HG03378 (cell line): ENCODE measurements around the gene CAPN15.
A peak's percentile ranks its signal among the peaks of the same experiment; 100 is the strongest.
"Not testable (repeated sequence)": the region's sequence is repeated elsewhere in the genome, so short reads cannot be mapped to it uniquely, and the experiment has no call there.

Experiments
- ATAC-seq: cut with Tn5 transposase; IDR thresholded peaks from one replicate; pipeline ENCODE4 v1.9.1; 2021; ENCODE audit warnings: mild to moderate bottlenecking, moderate library complexity; ENCODE audit not compliant: unreplicated experiment

The CAPN15 gene

GRCh38 chr16:588889-589657 is 61.6 kb downstream of the CAPN15 start:
- ATAC-seq = peak; percentile 71

GRCh38 chr16:589658-590187 is 62.2 kb downstream of the CAPN15 start, which contains the start of gene RAB40C:
Gene RAB40C (plus strand): TSS chr16:590066. CDS start chr16:590292, 226 bp downstream.
- peak; percentile 65 for ATAC-seq

- ATAC-seq = no peak
Observed at GRCh38 chr16:590188-590814, 62.8 kb downstream of the CAPN15 start.

GRCh38 chr16:590815-591200 is 63.3 kb downstream of the CAPN15 start:
- no peak for ATAC-seq

GRCh38 chr16:591231-591630 is 63.7 kb downstream of the CAPN15 start:
- no peak for ATAC-seq

DNA sequence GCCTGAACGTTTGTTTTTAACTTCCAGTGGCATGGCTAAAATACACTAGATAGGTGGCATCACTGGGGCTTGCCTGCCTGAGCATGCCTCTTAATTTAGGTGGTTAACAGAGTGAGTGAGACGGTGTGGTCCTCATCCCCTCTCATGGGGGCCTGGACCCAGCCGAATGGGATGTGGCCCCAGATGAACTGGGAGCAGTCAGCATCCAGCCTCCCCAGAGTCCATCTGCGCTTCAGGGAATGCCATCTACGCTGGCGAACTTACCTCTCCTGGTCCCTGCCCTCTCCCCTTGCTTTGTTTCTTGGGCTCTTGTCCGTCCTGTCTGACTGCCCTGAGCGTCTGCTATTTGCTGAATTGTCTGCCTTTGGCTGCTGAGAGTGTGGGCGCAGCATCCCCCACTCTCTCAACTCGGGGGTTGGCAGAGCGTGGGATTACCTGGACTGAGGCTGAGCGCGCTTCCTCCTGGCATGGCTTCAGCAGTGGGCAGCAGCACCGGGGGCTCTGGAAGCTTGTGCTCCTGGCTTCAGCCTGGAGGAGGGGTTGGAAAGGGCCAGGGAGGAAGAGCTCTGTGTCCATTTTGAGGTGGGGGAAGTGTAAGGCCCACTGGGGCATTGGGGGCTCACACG is 64.5 kb downstream of the CAPN15 start:
- no peak for ATAC-seq

DNA sequence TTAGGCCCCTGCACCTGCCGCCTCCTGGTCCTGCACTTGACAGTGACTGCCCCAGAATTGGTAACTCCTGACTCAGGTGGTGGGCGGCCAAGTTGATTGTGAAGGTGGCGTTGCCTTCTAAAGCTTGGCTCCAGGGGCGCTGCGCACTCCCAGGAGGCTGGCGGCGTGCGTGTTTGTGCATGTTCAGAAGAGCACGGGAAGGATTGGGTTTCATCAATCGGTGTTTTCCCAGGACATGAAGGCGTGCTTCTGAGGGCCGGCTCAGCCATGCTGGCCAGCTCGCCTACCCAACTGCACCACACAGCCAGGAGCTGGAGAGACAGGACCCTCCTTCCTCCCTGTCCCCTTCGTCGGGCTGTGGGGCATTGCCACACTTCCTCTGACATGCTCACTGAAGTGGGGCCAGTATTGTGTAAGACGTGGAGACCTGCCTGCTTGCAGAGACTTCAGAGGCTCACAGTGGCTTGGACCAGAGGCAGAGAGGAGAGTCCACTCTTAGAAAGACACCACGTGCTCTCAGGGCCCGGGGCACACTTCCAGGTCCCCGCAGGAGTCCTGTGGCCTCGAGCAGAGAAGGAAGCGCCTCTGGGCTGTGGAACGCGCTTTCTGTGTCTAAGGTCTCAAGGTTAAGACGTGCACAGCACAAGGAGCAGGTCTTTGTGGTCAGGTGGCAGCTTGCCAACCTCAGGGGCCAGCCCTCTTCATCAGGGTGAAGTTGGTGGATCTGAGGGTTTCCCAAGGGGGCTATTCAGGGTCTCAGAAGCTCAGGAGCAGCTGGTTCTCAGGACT is 65.2 kb downstream of the CAPN15 start:
- no peak for ATAC-seq

- ATAC-seq = no peak
Observed at GRCh38 chr16:593406-593805, 65.9 kb downstream of the CAPN15 start.

GRCh38 chr16:593807-594206 is 66.3 kb downstream of the CAPN15 start:
- no peak for ATAC-seq

- ATAC-seq = no peak
Observed at GRCh38 chr16:595094-595528, 67.6 kb downstream of the CAPN15 start.

DNA sequence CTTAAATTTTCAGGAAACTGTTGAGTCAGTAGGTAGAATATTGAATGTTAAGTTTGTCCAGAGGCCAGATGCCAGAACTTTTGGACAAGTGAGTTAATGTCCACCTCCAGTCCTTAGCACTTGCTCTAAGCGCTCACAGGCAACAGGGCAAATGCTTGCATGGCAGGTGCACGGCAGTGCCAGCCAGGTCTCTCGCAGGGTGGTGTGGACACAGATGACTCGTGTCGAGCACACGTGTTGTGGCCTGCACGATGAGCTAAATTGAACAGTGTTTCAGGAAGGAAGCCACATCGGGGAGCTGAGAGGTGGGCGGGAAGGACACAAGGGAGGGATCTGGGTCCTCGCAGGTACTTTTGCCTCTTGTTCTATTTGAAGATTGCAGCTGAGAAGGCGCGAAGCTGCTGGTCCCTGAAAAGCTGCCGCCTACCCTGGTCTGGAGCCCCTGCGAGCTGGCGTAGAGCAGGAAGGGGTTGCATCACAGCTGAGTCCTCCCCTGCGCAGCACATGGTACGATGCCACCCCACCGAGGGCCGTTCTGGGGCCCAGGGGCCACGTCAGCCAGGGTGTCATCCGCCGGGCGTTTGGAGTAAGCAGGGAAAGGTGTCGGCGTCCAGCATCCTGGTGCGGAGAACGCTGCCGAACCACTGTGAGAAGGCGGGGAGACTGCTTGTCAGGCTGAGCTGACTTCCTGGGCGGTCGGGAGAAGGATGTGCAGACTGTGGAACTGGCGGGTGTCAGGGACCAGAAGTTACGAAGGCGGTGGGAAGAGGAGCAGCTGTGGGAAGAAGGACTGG is 68.6 kb downstream of the CAPN15 start:
- ATAC-seq = no peak

DNA sequence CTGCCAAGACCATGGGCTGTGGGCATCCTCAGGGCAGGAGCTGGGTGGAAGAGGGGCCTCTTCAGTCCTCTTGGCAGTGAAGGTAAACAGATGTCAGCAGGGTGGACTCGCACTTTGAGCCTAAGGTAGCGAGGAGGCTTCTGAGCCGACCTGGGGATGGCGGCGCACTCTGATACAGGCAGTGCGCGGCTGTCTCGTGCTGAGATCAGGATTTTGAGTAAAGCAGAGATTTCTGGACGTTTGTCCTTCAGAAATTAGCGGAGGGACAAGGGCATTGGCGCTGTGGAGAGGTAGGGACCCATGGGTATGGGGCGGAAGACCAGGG is 69.2 kb downstream of the CAPN15 start:
- ATAC-seq = no peak

- not testable (repeated sequence) for ATAC-seq
Observed at GRCh38 chr16:597655-598054, 70.1 kb downstream of the CAPN15 start.

DNA sequence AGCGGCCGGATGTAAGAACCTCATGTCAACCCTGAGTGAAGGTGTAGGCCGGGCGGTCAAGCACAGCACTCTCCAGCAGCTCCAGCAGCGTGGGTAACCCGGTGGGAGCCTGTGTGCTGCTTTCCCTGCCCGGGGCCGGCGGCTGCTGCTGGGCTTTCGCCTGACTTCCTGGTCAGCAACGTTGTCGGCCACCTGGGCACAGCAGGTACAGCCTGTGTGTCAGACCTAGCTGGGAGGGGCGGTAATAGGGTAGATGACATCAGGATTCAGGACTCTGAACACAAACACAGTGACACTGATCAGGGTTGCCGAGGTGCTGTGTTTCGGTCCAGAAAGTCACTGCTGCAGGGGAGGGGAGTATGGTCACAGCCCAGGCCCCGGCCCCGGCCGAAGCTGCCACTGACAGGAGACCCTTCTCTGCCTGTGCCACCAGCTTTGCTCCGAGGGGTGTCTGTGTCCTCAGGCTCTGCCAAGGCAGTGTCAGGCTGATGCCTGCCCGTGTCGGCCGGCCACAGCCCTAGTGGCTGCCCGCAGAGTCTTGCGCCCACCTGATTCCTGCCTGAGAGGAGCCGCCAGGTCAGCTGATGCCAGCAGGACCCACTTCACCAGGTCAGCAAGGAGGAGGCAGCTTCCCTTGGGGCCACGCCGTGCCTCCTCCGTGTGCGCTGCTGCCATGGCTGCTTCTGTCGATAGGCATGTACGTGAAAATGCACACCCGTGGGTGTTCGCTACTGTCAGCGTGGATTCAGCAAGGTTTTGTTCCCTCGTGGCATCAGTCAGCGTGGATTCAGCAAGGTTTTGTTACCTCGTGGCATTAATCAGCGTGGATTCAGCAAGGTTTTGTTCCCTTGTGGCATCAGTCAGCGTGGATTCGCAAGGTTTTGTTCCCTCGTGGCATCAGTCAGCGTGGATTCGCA is 71.6 kb downstream of the CAPN15 start:
- ATAC-seq = no peak

GRCh38 chr16:600781-601180 is 73.3 kb downstream of the CAPN15 start:
- no peak for ATAC-seq

DNA sequence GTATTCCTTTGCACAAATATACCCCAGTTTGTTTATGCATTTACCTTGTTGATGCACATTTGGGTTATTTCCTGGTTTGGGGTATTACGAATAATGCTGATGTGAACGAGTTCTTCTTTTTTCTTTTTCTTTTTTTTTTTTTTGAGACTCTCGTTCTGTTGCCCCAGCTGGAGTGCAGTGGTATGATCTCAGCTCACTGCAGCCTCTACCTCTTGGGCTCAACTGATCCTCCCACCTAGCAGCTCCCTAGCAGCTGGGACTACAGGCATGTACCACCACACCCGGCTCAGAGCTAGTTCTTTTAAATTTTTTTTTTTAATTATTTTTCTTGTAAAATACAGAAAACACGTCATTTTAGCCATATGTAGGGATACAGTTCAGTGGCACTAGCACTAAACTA is 76.4 kb downstream of the CAPN15 start:
- ATAC-seq = no peak
